HCEC 1CT (cell line): ENCODE data around the gene ABAT.
"Not testable (repeated sequence)": the region's sequence is repeated elsewhere in the genome, so short reads cannot be mapped to it uniquely, and the experiment has no call there.

ENCODE experiments used
- DNase-seq: peaks from one replicate; pipeline ENCODE4 v3.0.0-alpha.2; 2017

Gene ABAT

GRCh38 chr16:8718851-8719680, 44.6 kb downstream of the ABAT start:
- DNase-seq, result no peak

- no peak for DNase-seq
These were observed 45.9 kb downstream of the ABAT start for GRCh38 chr16:8720080-8720966.

- no peak for DNase-seq
These were observed 46.5 kb downstream of the ABAT start for GRCh38 chr16:8720967-8721308.

GRCh38 chr16:8721336-8722024, 47.1 kb downstream of the ABAT start:
- no peak for DNase-seq

- no peak for DNase-seq
These were observed 47.6 kb downstream of the ABAT start for GRCh38 chr16:8722025-8722348.

- no peak for DNase-seq
These were observed 51.2 kb downstream of the ABAT start for GRCh38 chr16:8725513-8726178.

GRCh38 chr16:8727131-8727806, 52.9 kb downstream of the ABAT start:
- DNase-seq, result no peak

- no peak for DNase-seq
These were observed 53.6 kb downstream of the ABAT start for GRCh38 chr16:8727857-8728618.

GRCh38 chr16:8729779-8730334, 55.4 kb downstream of the ABAT start:
- DNase-seq, result no peak

- no peak for DNase-seq
These were observed 56.0 kb downstream of the ABAT start for GRCh38 chr16:8730335-8730915.

- DNase-seq, result no peak
These were observed 59.6 kb downstream of the ABAT start for GRCh38 chr16:8733849-8734540.

- no peak for DNase-seq
These were observed 61.2 kb downstream of the ABAT start for GRCh38 chr16:8735574-8735973.

- DNase-seq, result no peak
These were observed 61.8 kb downstream of the ABAT start for GRCh38 chr16:8736123-8736668.

GRCh38 chr16:8739151-8739550, 64.7 kb downstream of the ABAT start:
- no peak for DNase-seq

GRCh38 chr16:8739989-8740704, 65.7 kb downstream of the ABAT start:
- DNase-seq, result no peak

- DNase-seq, result no peak
These were observed 66.4 kb downstream of the ABAT start for GRCh38 chr16:8740775-8741355.

GRCh38 chr16:8741636-8742035, 67.2 kb downstream of the ABAT start:
- no peak for DNase-seq

GRCh38 chr16:8742068-8742467, 67.7 kb downstream of the ABAT start:
- DNase-seq, result no peak

- not testable (repeated sequence) for DNase-seq
These were observed 74.5 kb downstream of the ABAT start for GRCh38 chr16:8748944-8749343.
